ENCODE data around the gene ZNF367. TPM values are rescaled to one million over a fixed set of nuclear protein-coding genes. Genes with fewer than 3 reads are reported as not detected.

The ZNF367 gene
- total and polyA plus RNA-seq, 4 donors = 0.36 to 18.1 (median 2.0) TPM

GRCh38 chr9:96430377-96430776, 12.2 kb upstream of the ZNF367 start:
- no peaks in the 10 kb centered on the region for H3K27me3 ChIP-seq (ENCODE audit: control insufficient read depth in 4 of 4, insufficient read depth in 4 of 4, low read length in 3 of 4)
- H3K9me3 ChIP-seq (ENCODE audit: control insufficient read depth in 4 of 4, low read length in 3 of 4) = peaks cover 0 to 4% (median 2%) of the 10 kb centered on the region in 4 donors
- WGBS = 97% methylated on average over 2 of the region's 2 CpGs
- no peak overlapping the region for H3K27ac ChIP-seq (ENCODE audit: low read depth in 1 of 2, low read length in 2 of 2)
- H3K4me1 ChIP-seq (ENCODE audit: control insufficient read depth in 4 of 4, insufficient read depth in 4 of 4, low read length in 3 of 4) = no peaks in the 10 kb centered on the region
- H3K9ac ChIP-seq (ENCODE audit: low read depth in 1 of 2, low read length in 2 of 2) = no peak overlapping the region
- TF ChIP-seq ZBTB33 (IDR thresholded peaks at IDR 0.05) (no peak), CTCF (IDR thresholded peaks at IDR 0.05; ENCODE audit: low read depth, low read length, missing input control) (no peak), YY1 (IDR thresholded peaks at IDR 0.05) (no peak), JUND (IDR thresholded peaks at IDR 0.05) (no peak), FOXA2 (IDR thresholded peaks at IDR 0.05) (no peak), REST (IDR thresholded peaks at IDR 0.05) (no peak), HNF4A (conservative IDR thresholded peaks at IDR 0.05) (no peak), NR2F2 (IDR thresholded peaks at IDR 0.05) (no peak), SP1 (IDR thresholded peaks at IDR 0.05) (no peak)
- H3K4me3 ChIP-seq (ENCODE audit: low read depth in 1 of 3, low read length in 3 of 3) = no peak overlapping the region
- H3K36me3 ChIP-seq (ENCODE audit: control insufficient read depth in 4 of 4, insufficient read depth in 3 of 4, low read depth in 1 of 4, low read length in 3 of 4) = no peaks in the 10 kb centered on the region
- DNase-seq (ENCODE audit: low spot score) = no peak

- no peak overlapping the region for H3K4me3 ChIP-seq (ENCODE audit: low read depth in 1 of 3, low read length in 3 of 3)
- no peak for TF ChIP-seq HNF4G (IDR thresholded peaks at IDR 0.05)
- no peak for TF ChIP-seq CTCF (IDR thresholded peaks at IDR 0.05; ENCODE audit: low read depth, low read length, missing input control)
- no peak for TF ChIP-seq ATF3 (IDR thresholded peaks at IDR 0.05)
- TF ChIP-seq REST (IDR thresholded peaks at IDR 0.05) = no peak
- TF ChIP-seq SP1 (IDR thresholded peaks at IDR 0.05) = no peak
- TF ChIP-seq NR2F2 (IDR thresholded peaks at IDR 0.05) = no peak
- TF ChIP-seq GABPA (IDR thresholded peaks at IDR 0.05 in 1 of 2, conservative IDR thresholded peaks at IDR 0.05 in 1 of 2) = no peak
- no peak for TF ChIP-seq TAF1 (conservative IDR thresholded peaks at IDR 0.05)
- TF ChIP-seq ZBTB33 (IDR thresholded peaks at IDR 0.05) = no peak
- TF ChIP-seq MAX (IDR thresholded peaks at IDR 0.05) = no peak
- no peak for TF ChIP-seq JUND (IDR thresholded peaks at IDR 0.05)
- TF ChIP-seq FOXA1 (IDR thresholded peaks at IDR 0.05) = no peak
- TF ChIP-seq FOXA2 (IDR thresholded peaks at IDR 0.05) = no peak
Observed at GRCh38 chr9:96429732-96430131, 11.6 kb upstream of the ZNF367 start.

More at GRCh38 chr9:96429732-96430131, 11.6 kb upstream of the ZNF367 start:
- H3K9ac ChIP-seq (ENCODE audit: low read depth in 1 of 2, low read length in 2 of 2) = no peak overlapping the region
- H3K9me3 ChIP-seq (ENCODE audit: control insufficient read depth in 4 of 4, low read length in 3 of 4) = peaks cover 0 to under 1% (median 0%) of the 10 kb centered on the region in 4 donors
- no peak overlapping the region for H3K27ac ChIP-seq (ENCODE audit: low read depth in 1 of 2, low read length in 2 of 2)
- H3K27me3 ChIP-seq (ENCODE audit: control insufficient read depth in 4 of 4, insufficient read depth in 4 of 4, low read length in 3 of 4) = no peaks in the 10 kb centered on the region
- H3K4me1 ChIP-seq (ENCODE audit: control insufficient read depth in 4 of 4, insufficient read depth in 4 of 4, low read length in 3 of 4) = no peaks in the 10 kb centered on the region
- no peaks in the 10 kb centered on the region for H3K36me3 ChIP-seq (ENCODE audit: control insufficient read depth in 4 of 4, insufficient read depth in 3 of 4, low read depth in 1 of 4, low read length in 3 of 4)
- no peak for DNase-seq (ENCODE audit: low spot score)
